Right lung (tissue), 5 donors: ENCODE measurements around the gene MBOAT7. TPM values are rescaled to one million over a fixed set of nuclear protein-coding genes. Genes with fewer than 3 reads are reported as not detected.
A peak's percentile ranks its signal among the peaks of the same experiment; 100 is the strongest.

Source experiments
- DNase-seq, 2 donors: peaks; one replicate each; pipeline ENCODE4 v3.0.0-alpha.2; 2013
- polyA plus RNA-seq, 5 donors: library from polyadenylated mRNA; unstranded; fragments of 120-200 nt; gene quantifications; one replicate each; pipeline versions ENCODE4 v1.2.1 to v1.2.3, GENCODE V29; 2013; ENCODE audit warnings: inconsistent platforms in 1 of 5, low replicate concordance in 1 of 5; ENCODE audit not compliant: insufficient read length in 5 of 5, insufficient read depth in 1 of 5

Gene MBOAT7
- polyA plus RNA-seq, 5 donors, result 44.0 to 69.4 (median 54.5) TPM

- no peak for DNase-seq
Measured at GRCh38 chr19:54148158-54148557, 41.2 kb downstream of the MBOAT7 start.

- DNase-seq, result no peak
Measured at GRCh38 chr19:54147676-54148075, 41.7 kb downstream of the MBOAT7 start.

GRCh38 chr19:54145541-54146158 is 43.7 kb downstream of the MBOAT7 start:
- no peak for DNase-seq

DNA sequence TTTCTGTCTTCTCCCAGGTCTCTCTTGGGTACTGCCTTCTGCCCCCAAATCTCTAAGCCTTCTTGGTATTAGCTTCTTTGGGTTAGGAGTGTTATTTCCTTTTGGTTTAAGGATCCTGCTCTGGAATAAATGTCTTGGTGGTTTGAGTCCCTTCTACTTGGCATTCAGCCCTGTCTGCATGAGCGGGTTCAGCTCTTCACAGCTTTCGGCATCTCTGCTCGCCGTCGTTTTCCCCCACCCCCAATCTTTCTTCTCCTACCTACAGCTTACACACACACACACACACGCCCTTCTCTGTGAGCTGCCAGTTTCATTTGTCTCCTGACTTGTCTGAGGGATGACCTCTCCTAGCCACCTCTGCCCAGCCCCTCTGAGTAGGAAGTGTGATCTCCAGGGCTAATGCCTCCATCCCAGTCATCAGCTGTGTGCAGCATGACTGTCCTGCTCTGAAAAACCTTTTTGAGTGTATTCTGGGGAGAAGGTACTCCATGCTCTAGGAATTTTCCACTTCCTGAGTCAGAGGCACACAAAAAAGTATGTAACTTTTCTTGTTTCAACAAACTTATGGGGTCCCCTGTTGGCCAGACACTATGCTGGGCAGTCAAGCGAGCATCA is 47.1 kb downstream of the MBOAT7 start:
- no peak for DNase-seq

DNA sequence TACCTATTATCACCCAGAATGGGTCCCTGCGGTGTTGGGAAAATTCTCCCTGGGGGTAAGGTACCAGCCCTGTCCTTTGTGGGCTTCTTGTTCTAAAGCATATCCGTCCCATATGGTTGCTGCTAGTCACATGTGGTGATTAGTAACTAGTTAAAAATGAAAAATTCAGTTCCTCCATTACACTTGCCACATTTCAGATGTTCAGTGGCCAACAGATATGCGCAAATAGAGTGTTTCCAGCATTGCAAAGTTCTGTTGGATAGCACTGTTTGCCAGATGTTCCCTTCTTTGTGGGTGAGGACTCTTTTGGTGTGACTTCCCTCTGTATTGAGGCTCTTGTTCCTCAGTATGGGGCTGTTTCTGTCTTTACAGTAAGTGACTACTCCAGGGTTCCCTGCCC is 48.0 kb downstream of the MBOAT7 start:
- DNase-seq, result no peak

DNA sequence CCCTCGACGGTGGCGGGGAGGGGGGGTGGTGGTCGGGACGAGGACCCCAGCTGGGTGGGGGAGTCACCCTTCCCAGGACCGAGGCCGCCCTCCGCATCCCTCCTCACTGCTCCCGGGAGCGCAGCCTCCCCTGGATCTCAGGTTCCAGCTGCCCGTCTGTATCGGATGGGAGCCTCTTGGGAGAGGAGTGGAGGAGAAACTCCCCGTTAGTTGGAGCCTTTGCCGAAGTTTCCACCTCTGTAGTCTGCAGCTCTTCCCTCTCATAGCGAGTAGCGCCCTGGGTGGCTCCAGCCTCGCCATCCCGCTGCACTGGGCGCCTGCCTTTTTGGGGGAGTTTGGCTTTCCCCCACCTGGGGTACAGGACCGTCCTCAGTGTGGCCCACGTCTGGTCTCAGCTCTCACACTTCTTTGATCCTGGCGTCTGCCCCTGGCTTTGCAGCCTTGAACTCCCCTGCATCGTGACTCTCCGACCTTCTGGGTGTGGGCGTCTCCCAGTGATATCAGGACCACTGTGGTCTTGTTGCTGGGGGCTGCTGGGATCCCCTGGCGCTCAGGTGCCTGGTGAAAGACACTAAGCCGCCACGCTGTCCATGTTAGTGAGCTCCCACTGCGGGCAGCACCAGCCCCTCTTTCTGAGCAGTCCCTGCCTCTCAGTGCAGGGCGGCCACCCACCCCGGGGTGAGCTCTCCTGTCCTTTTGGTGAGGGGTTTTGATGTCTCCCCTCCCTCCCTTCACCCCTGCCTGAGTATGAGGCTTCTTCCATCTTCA is 50.7 kb downstream of the MBOAT7 start:
- DNase-seq, result no peak

DNA sequence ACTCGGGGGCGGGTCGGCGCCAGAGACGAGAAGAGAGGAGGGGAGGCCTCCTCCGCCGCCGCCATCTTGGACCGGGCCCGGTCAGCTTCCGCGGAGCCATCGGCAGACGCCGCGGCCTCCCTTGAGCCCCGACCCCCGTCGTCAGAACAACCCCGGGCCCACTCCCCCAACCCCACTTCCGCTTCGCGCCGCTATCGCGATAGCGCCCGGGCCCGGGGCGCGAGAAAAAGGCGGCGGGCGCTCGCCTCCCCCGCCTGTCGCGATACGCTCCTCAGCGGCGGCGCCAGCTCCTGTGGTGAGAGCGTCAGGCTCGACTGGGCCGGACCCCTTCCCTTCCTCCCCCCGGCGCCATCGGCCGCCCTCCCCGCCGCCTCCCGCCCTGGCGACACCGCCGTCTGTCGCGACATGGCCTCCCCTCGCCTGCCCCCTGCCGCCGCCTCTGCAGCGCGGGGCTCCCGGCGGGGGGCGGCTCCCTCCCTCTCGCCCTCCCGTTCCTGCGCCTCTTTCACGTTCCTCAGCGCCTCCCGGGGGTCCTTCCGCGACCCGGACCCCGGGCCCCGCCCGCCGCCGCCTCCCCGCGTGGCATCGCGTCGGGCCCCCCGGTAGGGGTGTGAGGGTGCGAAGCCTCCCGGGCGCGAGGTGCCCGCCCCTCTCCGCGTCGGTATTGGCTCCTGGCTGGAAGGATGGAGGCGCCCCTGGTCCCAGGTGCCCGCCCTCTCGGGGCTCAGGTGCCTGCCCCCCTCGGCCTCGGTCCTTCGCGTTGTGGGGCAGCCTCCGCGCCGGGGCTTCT is 51.5 kb downstream of the MBOAT7 start, which contains the start of gene CNOT3:
Gene CNOT3 (plus strand): TSS at position 64 of the 790 bp plus-strand sequence. CDS start 5,217 bp downstream, outside the sequence.
- DNase-seq, result no peak

- DNase-seq, result peak; percentile 100
Measured at GRCh38 chr19:54136864-54137698, 52.3 kb downstream of the MBOAT7 start.

DNA sequence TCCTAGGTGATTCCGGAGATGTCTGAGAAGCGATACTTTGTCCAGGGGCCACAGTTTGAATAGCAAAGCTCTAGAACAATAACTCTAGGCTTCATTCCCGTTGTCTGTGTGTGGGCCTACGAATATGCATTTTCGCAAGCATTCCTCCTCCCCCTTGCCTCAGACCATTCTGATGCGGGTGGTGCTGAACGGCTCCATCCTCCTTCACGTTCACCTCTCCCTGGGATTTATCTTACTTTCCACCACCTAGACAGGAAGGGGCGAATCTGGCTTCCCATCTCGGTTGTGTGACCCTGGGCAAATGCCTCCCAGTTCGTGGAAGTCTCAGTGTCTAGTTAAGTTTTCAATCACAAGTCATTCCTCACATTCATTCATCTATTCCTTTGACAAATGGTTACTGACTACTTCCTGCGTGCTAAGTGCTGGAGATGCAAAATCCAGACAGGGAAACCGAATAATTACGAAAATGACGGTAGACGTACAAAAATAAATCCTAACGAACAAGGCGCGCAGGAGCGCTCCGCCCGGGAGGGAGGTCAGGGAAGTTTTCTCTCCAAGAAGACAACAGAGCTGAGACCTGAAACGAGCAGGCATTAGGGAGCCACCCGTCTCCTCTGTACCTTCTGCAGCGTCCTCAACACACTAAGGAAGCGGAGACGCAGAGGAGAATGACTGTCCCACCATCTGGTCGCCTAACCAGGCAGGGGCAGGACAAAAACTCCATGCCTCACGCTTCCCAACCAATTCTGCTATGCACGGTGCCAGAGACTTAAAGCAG is 53.1 kb downstream of the MBOAT7 start:
- no peak for DNase-seq

DNA sequence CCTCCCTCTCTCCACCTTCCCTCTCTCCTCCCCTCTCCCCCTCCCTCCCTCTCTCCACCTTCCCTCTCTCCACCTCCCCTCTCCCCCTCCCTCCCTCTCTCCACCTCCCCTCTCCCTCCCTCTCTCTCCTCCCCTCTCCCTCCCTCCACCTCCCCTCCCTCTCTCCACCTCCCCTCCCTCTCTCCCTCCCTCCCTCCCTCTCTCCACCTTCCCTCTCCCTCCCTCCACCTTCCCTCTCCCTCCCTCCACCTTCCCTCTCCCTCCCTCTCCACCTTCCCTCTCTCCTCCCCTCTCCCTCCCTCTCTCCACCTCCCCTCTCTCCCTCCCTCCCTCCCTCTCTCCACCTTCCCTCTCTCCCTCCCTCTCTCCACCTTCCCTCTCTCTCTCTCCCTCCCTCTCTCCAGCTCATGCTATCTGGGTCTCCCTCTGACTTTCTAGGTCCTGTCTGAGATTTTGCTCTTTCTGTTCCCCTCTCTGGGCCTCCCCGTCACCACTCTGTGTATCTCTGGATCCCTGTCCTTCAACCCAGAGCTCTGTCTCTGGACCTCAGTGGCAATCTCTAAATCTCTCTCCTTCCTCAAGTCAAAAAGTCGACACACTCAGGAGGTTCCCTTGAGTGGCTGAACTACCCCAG is 55.3 kb downstream of the MBOAT7 start:
- DNase-seq, result no peak

DNA sequence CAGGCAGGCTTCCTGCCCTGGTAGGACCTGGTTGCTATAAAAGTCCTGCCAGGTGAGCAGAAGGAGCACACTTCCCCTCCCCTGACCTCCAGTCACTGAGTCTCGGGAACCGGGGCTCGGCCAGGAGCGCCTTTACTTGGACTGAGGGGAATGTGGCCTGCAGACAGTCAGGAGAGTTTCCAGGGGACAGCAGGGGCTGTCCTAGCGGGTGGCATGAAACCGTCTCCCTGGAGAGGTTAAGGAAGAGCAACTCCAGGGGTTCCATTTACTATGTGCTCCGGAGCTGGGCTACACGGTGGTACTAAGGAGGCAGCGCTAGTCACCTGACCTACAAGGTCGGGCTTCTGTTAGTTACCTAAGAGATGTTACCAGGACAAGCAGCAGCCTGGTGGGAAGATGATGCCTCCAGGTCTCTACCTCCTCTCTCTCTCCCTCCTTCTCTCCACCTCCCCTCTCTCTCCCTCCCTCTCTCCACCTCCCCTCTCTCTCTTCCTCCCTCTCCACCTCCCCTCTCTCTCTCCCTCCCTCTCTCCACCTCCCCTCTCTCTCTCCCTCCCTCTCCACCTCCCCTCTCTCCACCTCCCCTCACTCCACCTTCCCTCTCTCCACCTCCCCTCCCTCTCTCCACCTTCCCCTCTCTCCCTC is 55.9 kb downstream of the MBOAT7 start:
- DNase-seq, result peak; percentile 45 to 53

DNA sequence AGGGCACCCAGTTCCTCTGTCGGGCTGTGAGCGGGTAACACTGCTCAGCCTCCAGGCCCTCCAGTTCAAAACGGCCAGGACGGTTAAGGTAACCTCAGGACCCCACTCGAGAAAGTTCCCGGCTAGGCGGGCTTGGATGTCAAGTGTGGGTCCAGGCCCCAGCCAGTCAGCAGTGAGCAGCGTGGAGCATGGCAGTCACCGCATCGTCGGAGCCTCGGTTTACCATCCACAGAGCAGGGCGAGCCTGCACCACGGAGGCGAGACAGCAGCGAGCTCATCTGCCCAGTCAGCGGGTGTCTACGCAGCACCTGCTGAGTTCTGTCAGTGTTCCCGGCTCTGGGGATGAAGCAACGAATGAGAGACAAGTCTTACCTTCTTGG is 59.8 kb downstream of the MBOAT7 start:
- DNase-seq, result no peak

DNA sequence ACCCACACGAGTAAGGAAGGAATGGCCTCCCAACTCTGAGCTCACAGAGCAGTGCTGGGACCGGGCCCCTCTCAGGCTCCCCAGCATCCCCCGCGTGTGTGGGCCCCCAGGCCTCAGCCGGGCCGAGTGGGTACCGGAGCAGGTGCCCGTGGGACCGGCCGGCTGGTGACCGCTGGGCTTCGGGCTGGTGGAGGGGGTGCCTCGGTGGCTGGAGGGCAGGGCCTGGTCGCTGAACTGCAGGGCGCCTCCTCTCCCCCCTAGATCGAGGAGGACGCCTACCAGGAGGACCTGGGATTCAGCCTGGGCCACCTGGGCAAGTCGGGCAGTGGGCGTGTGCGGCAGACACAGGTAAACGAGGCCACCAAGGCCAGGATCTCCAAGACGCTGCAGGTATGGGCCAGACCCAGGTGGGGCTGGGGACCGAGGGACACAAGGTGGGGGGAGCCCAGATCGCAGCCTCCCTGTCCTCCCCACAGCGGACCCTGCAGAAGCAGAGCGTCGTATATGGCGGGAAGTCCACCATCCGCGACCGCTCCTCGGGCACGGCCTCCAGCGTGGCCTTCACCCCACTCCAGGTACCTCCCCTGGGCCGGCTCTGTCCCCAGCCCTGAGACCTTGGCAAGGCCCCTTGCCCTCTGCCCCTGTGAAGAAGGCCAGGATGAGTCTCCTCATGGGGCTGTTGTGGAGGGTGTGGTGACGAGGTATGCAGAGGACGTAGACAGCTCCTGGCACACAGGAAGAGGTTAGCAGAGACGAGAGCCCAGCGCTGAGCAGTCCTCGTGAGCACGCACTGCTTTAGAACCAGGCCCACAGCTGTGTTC is 60.4 kb downstream of the MBOAT7 start:
- no peak for DNase-seq

DNA sequence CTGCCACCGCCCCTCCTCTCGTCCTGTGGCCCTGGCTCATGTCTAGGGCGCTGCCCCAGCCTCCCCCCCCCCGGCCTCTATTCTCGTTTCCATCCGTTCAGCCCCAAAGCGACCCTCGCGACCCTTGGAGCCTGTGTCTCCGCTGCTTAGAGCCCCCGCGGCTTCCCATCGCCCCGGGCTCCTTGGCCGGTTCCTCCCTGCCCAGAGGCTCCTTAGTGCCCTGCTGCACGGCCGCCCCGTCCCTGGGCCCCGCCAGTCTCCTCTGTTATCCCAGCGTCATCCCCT is 61.0 kb downstream of the MBOAT7 start:
- DNase-seq, result no peak

DNA sequence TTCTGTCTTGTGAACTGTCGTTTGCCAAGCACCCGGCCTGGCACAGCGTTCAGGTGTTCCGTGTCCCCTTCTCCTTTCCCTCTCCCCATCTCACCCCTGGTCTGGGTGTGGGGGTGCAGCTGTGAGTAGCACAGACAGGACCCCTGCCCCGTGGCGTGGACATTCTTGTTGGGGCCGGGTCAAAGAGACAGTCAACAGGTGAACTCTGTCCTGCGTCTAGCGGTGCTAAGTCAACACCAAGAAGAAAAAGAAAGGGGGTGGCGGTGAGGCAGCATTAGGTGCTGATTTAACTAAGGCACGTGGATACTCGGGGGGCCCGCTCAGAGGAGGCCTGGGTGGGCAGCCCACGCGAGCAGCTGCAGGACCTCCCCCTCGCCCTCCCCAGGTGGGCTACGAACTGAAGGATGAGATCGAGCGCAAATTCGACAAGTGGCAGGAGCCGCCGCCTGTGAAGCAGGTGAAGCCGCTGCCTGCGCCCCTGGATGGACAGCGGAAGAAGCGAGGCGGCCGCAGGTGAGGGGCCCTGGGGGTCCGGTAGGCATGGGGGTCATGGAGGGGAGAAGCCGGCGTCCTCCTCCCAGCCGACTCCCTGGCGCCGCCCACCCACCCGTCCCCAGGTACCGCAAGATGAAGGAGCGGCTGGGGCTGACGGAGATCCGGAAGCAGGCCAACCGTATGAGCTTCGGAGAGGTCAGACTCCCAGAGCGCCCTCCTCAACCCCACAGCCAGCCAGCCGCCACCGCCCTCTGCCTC is 61.5 kb downstream of the MBOAT7 start:
- no peak for DNase-seq

DNA sequence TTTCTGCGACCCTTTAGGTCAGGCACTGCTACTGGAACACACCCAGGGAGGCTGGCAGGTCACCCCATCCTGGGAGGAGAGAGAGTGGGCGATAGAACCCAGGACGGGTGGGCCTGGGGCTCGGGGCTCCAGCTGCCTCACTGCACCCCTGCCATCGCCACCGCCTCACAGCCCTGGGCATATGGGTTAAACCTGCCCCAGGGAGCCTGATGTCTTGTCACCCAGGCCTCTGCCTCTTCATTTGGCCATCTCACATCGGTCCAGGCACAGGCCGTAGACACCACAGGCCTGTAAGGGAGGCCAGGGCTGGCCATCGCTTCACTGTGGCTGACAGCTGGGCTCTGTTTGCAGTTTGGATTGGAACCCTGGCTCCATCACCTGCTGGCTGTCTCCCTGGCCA is 63.7 kb downstream of the MBOAT7 start:
- no peak for DNase-seq

GRCh38 chr19:54124393-54124792 is 65.0 kb downstream of the MBOAT7 start:
- DNase-seq, result no peak

DNA sequence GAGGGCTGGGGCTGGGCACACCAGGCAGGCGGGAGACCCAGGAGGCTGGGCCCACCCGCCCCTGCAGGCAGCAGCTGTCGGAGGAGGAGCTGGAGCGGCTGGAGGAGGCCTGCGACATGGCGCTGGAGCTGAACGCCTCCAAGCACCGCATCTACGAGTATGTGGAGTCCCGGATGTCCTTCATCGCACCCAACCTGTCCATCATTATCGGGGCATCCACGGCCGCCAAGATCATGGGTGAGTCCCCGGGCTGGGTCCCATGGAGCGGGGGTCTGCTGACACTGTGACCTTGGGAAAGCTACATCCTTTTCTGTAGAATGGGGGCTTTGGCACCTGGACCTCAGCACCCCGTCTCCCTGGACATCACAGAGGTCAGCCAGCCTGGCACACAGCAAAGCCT is 65.7 kb downstream of the MBOAT7 start:
- DNase-seq, result no peak
